Testis (tissue), 3 donors: ENCODE results near the gene MAP4K2. TPM values are rescaled to one million over a fixed set of nuclear protein-coding genes. Genes with fewer than 3 reads are reported as not detected.

ENCODE experiments used
- DNase-seq: peaks from one replicate; pipeline ENCODE4 v3.0.0-alpha.2; 2019
- H3K27ac ChIP-seq, 2 donors: fragments of 200-600 bp; sonication (generic); one replicate each; pipeline ENCODE4 v1.5.1; 2019
- H3K27me3 ChIP-seq: fragments of 200-600 bp; sonication (generic); one replicate; pipeline ENCODE4 v1.5.1; 2019
- H3K36me3 ChIP-seq: fragments of 200-600 bp; sonication (generic); one replicate; pipeline ENCODE4 v1.5.1; 2017; ENCODE audit warnings: low read depth; ENCODE audit errors: missing control alignments
- H3K4me1 ChIP-seq: fragments of 200-600 bp; sonication (generic); one replicate; pipeline ENCODE4 v1.5.1; 2019
- H3K4me3 ChIP-seq, 2 donors: fragments of 200-600 bp; sonication (generic); one replicate each; pipeline ENCODE4 v1.5.1; 2017 to 2019
- H3K9me3 ChIP-seq: fragments of 200-600 bp; sonication (generic); one replicate; pipeline ENCODE4 v1.5.1; 2017
- CTCF ChIP-seq, 3 experiments: fragments of 450-650 bp in 2 of 3; fragments of 200-600 bp in 1 of 3; sonication (generic) in 1 of 3; IDR thresholded peaks; one replicate each; pipeline ENCODE4 v1.5.1; 2016 to 2019; ENCODE audit warnings: antibody characterized with exemption in 3 of 3, mild to moderate bottlenecking in 2 of 3, moderate library complexity in 1 of 3
- POLR2A ChIP-seq: fragments of 450-650 bp; IDR thresholded peaks from one replicate; pipeline ENCODE4 v1.6.1; 2017; ENCODE audit warnings: antibody characterized with exemption, mild to moderate bottlenecking, moderate library complexity
- WGBS, 2 donors: methylation state at CpG; one replicate each; pipeline ENCODE4 v1.1.5; 2018; 5-methylcytosine and 5-hydroxymethylcytosine counted together
- intact Hi-C: fragments of 100-400 bp; cut with DNase I; formaldehyde crosslinking; loops from one replicate; pipeline ENCODE4 v1.15.1; 2023; ENCODE audit warnings: low total_unique reads
- polyA plus RNA-seq: library from polyadenylated mRNA; stranded (reverse); fragments of 350-450 nt; fragmentation: Illumina TruSeq; extraction: RNeasy Lipid Tissue Mini Kit (QIAGEN cat#74804); gene quantifications from one replicate; pipeline ENCODE4 v1.2.3, GENCODE V29; 2014; ENCODE audit warnings: low read depth, low replicate concordance; ENCODE audit not compliant: insufficient read depth
- total RNA-seq, 2 donors: library from RNA; depleted of rRNA; stranded (reverse); fragments of >200 nt; gene quantifications; one replicate each; pipeline ENCODE4 v1.2.3, GENCODE V29; 2016

Gene MAP4K2
- total and polyA plus RNA-seq, 3 donors from 2014 or later = 14.9 to 29.8 (median 27.7) TPM

- H3K4me3 ChIP-seq = no peak overlapping the region
- intact Hi-C loops = no loop called here
- peaks cover 35% of the 10 kb centered on the region for H3K4me1 ChIP-seq
- 87 to 89% methylated on average over 13 of the region's 13 CpGs for WGBS, 2 donors
- H3K27me3 ChIP-seq = no peaks in the 10 kb centered on the region
- no peaks in the 10 kb centered on the region for H3K9me3 ChIP-seq
- TF ChIP-seq POLR2A (no peak), CTCF (IDR thresholded peaks at IDR 0.05) (no peak)
- H3K36me3 ChIP-seq = no peaks in the 10 kb centered on the region
- no peak overlapping the region for H3K27ac ChIP-seq
- DNase-seq = no peak
Measured at GRCh38 chr11:64755681-64756361, 47.2 kb downstream of the MAP4K2 start.

GRCh38 chr11:64754919-64755662 lies 47.9 kb downstream of the MAP4K2 start:
- TF ChIP-seq CTCF (IDR thresholded peaks at IDR 0.05) (no peak), POLR2A (no peak)
- Histone ChIP-seq H3K4me1 (peaks cover 28% of the 10 kb centered on the region), H3K4me3 (no peak overlapping the region), H3K27ac (no peak overlapping the region), H3K27me3 (no peaks in the 10 kb centered on the region), H3K9me3 (no peaks in the 10 kb centered on the region), H3K36me3 (no peaks in the 10 kb centered on the region)
- intact Hi-C loops = no loop called here
- WGBS, 2 donors = 79 to 85% methylated on average over 8 to 21 of the region's 21 CpGs
- DNase-seq = no peak

GRCh38 chr11:64754124-64754918 lies 48.7 kb downstream of the MAP4K2 start:
- no peak overlapping the region for H3K4me3 ChIP-seq
- H3K4me1 ChIP-seq = peaks cover 24% of the 10 kb centered on the region
- H3K27me3 ChIP-seq = no peaks in the 10 kb centered on the region
- TF ChIP-seq POLR2A = no peak
- no peak for TF ChIP-seq CTCF (IDR thresholded peaks at IDR 0.05)
- no peak overlapping the region for H3K27ac ChIP-seq
- H3K9me3 ChIP-seq = no peaks in the 10 kb centered on the region
- no peaks in the 10 kb centered on the region for H3K36me3 ChIP-seq
- DNase-seq = peak; percentile 75
- intact Hi-C loops = no loop called here
- WGBS, 2 donors = 69 to 87% methylated on average over 16 to 21 of the region's 26 CpGs

GRCh38 chr11:64753380-64754123 lies 49.5 kb downstream of the MAP4K2 start:
- Histone ChIP-seq H3K4me1 (peaks cover 18% of the 10 kb centered on the region), H3K27ac (no peak overlapping the region), H3K36me3 (no peaks in the 10 kb centered on the region), H3K27me3 (no peaks in the 10 kb centered on the region), H3K9me3 (no peaks in the 10 kb centered on the region), H3K4me3 (no peak overlapping the region)
- TF ChIP-seq POLR2A (no peak), CTCF (IDR thresholded peaks at IDR 0.05) (no peak)
- 94 to 96% methylated on average over 30 to 40 of the region's 43 CpGs for WGBS, 2 donors
- no peak for DNase-seq
- intact Hi-C loops = no loop called here
